G401 (cell line): ENCODE measurements around the gene TOX2. TPM values are rescaled to one million over a fixed set of nuclear protein-coding genes. Genes with fewer than 3 reads are reported as not detected.

ENCODE experiments used
- DNase-seq: peaks from one replicate; pipeline ENCODE4 v3.0.0-alpha.2; 2015; ENCODE audit warnings: low spot score
- in situ Hi-C: cut with HindIII; loops from 2 replicates; pipeline ENCODE4 v1.10.0; 2016; ENCODE audit warnings: low sequenced_read_pairs, mixed read lengths
- total RNA-seq: library from RNA; depleted of rRNA; stranded (reverse); fragments of >200 nt; shearing (Covaris generic); gene quantifications from 2 replicates; pipeline ENCODE4 v1.2.3, GENCODE V29; 2014

TOX2 gene
- total RNA-seq, 1 experiment from 2014 or later = not detected

GRCh38 chr20:44023515-44024371 lies 109.1 kb downstream of the TOX2 start:
- DNase-seq = no peak
- in situ Hi-C loops = no loop called here

GRCh38 chr20:44024820-44025580 lies 110.3 kb downstream of the TOX2 start:
- in situ Hi-C loops = no loop called here
- no peak for DNase-seq

GRCh38 chr20:44025756-44026155 lies 111.1 kb downstream of the TOX2 start:
- DNase-seq = no peak
- in situ Hi-C loops = no loop called here

- in situ Hi-C loops = no loop called here
- no peak for DNase-seq
These were observed 112.1 kb downstream of the TOX2 start for GRCh38 chr20:44026647-44027342.

- in situ Hi-C loops = no loop called here
- no peak for DNase-seq
These were observed 112.8 kb downstream of the TOX2 start for GRCh38 chr20:44027343-44028002.

GRCh38 chr20:44028003-44028730 lies 113.5 kb downstream of the TOX2 start:
- in situ Hi-C loops = no loop called here
- DNase-seq = no peak

GRCh38 chr20:44028868-44029847 lies 114.5 kb downstream of the TOX2 start:
- no peak for DNase-seq
- in situ Hi-C loops = no loop called here

- no peak for DNase-seq
- in situ Hi-C loops = no loop called here
These were observed 115.2 kb downstream of the TOX2 start for GRCh38 chr20:44029848-44030230.

- in situ Hi-C loops = no loop called here
- no peak for DNase-seq
These were observed 115.7 kb downstream of the TOX2 start for GRCh38 chr20:44030394-44030793.

- DNase-seq = no peak
- in situ Hi-C loops = no loop called here
These were observed 116.4 kb downstream of the TOX2 start for GRCh38 chr20:44031001-44031574.

GRCh38 chr20:44031781-44032582 lies 117.3 kb downstream of the TOX2 start:
- no peak for DNase-seq
- in situ Hi-C loops = no loop called here

GRCh38 chr20:44032583-44033331 lies 118.1 kb downstream of the TOX2 start:
- in situ Hi-C loops = no loop called here

GRCh38 chr20:44033344-44033743 lies 118.7 kb downstream of the TOX2 start:
- DNase-seq = no peak
- in situ Hi-C loops = no loop called here

More at GRCh38 chr20:44032583-44033331, 118.1 kb downstream of the TOX2 start:
- no peak for DNase-seq

GRCh38 chr20:44033873-44034272 lies 119.2 kb downstream of the TOX2 start:
- in situ Hi-C loops = no loop called here
- no peak for DNase-seq

GRCh38 chr20:44034451-44034850 lies 119.8 kb downstream of the TOX2 start:
- in situ Hi-C loops = no loop called here

More at GRCh38 chr20:44034451-44034850, 119.8 kb downstream of the TOX2 start:
- DNase-seq = no peak
